Measurements from ENCODE around the gene CEP350.

DNA sequence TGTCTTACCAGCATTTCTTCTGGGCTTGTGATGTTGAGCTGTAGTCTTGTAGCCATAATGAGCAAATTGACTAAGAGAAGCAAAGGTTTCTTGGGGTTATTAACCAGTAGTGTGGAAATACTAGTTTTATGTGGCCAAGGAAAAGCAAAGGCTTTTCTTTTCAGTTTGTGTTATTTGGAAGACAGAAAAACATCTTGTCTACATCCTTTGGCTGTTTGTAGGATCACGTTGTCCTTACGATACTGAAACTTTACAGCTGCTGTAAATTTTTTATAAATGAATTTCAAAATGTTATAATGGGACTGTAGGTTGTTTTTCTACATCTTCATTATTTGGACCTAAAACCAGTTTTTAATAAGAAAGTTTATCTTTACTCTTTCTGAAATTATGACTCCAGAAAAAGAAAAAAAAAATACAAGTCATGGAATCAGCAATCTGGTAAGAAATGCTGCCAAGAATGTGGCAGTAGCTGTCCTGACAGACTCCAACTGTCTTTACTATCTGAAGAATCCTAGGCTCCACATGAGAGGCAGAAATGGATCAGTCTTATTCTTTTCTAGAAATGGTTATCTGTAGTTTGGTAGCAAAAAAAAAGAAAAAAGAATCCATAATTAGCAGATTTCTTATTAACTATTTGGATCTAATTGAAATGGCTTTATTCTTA, 158.5 kb downstream of the CEP350 start:
- TF ChIP-seq, protein P1, sequence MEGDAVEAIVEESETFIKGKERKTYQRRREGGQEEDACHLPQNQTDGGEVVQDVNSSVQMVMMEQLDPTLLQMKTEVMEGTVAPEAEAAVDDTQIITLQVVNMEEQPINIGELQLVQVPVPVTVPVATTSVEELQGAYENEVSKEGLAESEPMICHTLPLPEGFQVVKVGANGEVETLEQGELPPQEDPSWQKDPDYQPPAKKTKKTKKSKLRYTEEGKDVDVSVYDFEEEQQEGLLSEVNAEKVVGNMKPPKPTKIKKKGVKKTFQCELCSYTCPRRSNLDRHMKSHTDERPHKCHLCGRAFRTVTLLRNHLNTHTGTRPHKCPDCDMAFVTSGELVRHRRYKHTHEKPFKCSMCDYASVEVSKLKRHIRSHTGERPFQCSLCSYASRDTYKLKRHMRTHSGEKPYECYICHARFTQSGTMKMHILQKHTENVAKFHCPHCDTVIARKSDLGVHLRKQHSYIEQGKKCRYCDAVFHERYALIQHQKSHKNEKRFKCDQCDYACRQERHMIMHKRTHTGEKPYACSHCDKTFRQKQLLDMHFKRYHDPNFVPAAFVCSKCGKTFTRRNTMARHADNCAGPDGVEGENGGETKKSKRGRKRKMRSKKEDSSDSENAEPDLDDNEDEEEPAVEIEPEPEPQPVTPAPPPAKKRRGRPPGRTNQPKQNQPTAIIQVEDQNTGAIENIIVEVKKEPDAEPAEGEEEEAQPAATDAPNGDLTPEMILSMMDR (IDR thresholded peaks at IDR 0.05), result no peak
- TF ChIP-seq POLR2A (IDR thresholded peaks at IDR 0.05) (no peak), POLR2AphosphoS5 (IDR thresholded peaks at IDR 0.05) (no peak)
